Measurements from ENCODE around the gene CCDC182.
A peak's percentile ranks its signal among the peaks of the same experiment; 100 is the strongest.

Gene CCDC182

DNA sequence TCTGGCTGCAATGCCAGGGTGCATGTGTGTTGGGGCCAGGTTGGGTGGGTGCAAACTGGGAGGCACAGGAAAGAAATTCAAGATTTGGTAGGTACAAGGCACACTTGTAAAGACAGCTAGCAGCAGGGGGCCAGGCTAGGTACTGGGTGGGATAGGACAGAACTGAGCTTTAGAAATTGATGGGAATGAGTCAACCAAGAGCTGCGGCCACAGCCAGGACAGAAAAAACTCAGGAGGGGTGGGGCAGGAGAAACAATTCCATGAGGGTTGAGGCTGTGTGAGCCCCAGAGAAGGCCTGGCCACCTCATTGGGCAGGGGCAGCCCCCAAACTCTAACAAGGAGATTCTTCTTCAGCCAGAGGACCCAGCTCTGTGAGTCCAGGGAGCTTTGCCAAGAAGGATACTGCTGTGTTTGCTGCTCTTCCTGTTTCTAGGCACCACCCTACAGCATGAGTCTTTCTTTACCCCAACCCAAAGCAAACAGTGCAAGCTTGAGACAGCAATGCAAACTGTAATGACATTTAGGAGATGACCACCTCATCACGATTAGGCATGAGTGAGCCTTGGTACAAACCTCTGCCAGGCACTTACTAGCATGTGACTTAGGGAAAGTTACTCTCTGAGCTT is 21.3 kb upstream of the CCDC182 start:
- Mint-ChIP-seq H3K9me3 (no peaks in the 10 kb centered on the region), H3K27me3 (peaks cover 23% of the 10 kb centered on the region), H3K4me3 (no peak overlapping the region), H3K27ac (no peak overlapping the region), H3K4me1 (no peaks in the 10 kb centered on the region)
- DNase-seq (no peak), ATAC-seq (no peak)

DNA sequence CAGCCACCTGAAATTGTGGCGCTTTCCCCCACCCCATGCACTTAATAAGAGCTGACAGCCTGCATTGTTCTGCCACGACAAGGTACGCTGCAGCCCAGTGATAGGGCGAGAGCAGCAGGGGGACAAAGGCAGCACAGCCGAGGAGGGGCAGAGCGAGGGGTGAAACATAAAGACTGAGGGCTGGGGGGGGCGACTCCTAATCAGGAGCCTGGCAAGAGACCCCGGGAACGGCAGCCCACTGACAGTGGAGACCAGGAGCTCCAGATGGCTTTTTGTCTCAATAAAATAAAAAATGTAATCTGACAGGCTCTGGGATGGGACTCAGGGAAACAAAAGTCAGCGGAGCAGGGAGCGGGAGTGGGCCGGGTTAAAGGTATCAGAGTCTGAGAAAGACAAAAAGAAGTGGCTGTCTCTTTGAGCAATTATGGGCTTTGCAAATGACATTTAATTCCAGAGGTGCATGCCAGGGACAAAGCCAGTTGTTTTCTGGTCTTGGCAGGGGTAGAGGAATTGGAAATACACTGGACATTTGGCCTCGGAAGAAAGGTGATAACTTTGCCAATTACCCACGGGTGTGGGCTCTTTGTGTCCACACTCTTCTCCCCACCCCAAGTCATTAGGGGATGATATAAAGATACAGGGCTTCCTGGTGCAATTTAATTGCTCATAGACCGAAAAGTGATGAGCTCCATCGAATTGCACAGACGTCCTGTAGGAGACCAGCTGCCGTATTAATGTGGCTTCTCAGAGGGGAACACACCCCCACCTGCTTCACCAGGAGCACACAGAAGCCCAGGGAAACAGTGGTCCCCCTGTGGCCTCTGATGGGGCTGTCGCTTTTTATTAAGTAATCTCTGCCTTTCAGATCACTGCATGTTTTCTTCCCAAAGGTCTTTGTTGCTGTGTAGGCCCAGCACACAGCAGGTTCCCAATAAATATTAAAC is 17.6 kb upstream of the CCDC182 start:
- H3K27ac Mint-ChIP-seq, result no peak overlapping the region
- ATAC-seq, result no peak
- H3K4me1 Mint-ChIP-seq, result no peaks in the 10 kb centered on the region
- peaks cover 11% of the 10 kb centered on the region for H3K27me3 Mint-ChIP-seq
- no peak for DNase-seq
- H3K4me3 Mint-ChIP-seq, result no peak overlapping the region
- no peaks in the 10 kb centered on the region for H3K9me3 Mint-ChIP-seq

DNA sequence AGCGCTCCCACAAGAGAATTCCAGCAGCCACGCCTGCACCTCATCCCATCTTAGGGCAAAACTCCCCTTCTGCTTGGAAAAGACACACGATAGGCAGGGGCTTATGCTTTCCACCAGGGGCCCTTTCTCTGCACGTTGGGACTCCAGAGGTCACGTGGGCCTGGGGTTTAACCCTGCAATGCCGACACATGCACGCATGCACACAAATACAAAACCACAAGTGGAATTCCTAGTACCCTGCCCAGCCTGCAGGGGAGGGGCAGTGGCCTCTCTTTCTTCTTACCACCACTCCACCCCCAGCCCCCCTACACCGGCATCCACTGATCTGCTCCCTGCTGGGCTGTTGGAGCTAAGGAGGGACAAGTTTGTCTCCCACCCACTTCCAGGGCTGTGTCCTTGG is 16.8 kb upstream of the CCDC182 start:
- Mint-ChIP-seq H3K27me3 (peaks cover 11% of the 10 kb centered on the region), H3K4me3 (no peak overlapping the region), H3K27ac (no peak overlapping the region), H3K4me1 (no peaks in the 10 kb centered on the region), H3K9me3 (no peaks in the 10 kb centered on the region)
- DNase-seq, result no peak
- no peak for ATAC-seq

DNA sequence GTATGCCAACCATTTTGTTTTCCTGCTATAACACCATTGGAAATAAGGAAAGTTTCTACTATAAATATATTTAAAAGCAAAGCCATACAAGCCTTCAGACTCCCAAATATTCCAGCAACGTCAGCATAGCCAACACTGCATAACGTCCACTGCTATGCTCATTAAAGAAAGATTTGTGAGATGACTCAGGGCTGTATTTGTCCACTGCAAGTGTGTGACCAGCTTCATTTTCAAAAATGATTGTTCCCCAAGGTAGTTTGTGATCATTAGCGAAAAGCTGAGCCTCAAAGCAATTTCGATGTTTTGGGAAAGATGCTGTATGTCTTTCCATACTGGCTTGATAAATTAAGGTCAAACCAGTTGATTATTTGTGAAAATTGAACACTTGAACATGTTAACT is 14.9 kb upstream of the CCDC182 start:
- no peak for DNase-seq
- Mint-ChIP-seq H3K4me3 (no peak overlapping the region), H3K27ac (no peak overlapping the region), H3K9me3 (no peaks in the 10 kb centered on the region), H3K4me1 (no peaks in the 10 kb centered on the region), H3K27me3 (peaks cover 11% of the 10 kb centered on the region)
- ATAC-seq, result no peak

GRCh38 chr17:57758654-57759053 is 13.6 kb upstream of the CCDC182 start:
- DNase-seq, result no peak
- no peak for ATAC-seq
- no peak overlapping the region for H3K27ac Mint-ChIP-seq
- peaks cover 11% of the 10 kb centered on the region for H3K27me3 Mint-ChIP-seq
- no peaks in the 10 kb centered on the region for H3K4me1 Mint-ChIP-seq
- H3K9me3 Mint-ChIP-seq, result no peaks in the 10 kb centered on the region
- H3K4me3 Mint-ChIP-seq, result no peak overlapping the region

DNA sequence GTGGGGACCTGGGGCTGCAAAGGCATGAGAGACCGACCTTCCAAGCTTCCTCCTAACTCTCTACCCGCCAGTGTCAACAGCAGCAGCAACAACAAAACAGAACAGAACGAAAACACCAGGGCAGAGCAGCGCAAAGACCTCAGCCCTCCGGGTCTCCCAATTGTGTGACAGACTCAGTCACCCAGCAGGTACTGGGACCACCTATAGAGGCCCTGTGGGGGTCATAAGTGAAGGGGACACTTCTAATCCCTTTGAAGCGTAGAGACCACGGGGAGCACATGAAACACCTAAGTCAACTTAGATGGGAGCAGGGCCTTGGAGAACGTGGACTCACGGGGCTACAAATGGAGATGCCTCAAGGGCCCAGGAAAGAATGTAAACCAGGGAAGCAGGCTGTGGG is 12.6 kb upstream of the CCDC182 start:
- Mint-ChIP-seq H3K27ac (no peak overlapping the region), H3K27me3 (peaks cover 10% of the 10 kb centered on the region), H3K9me3 (no peaks in the 10 kb centered on the region), H3K4me3 (no peak overlapping the region), H3K4me1 (no peaks in the 10 kb centered on the region)
- DNase-seq, result no peak
- ATAC-seq, result no peak

GRCh38 chr17:57756951-57757350 is 11.9 kb upstream of the CCDC182 start:
- H3K27ac Mint-ChIP-seq, result no peak overlapping the region
- H3K4me3 Mint-ChIP-seq, result no peak overlapping the region
- no peak for ATAC-seq
- no peak for DNase-seq
- H3K9me3 Mint-ChIP-seq, result no peaks in the 10 kb centered on the region
- peaks cover 3% of the 10 kb centered on the region for H3K27me3 Mint-ChIP-seq
- H3K4me1 Mint-ChIP-seq, result no peaks in the 10 kb centered on the region

DNA sequence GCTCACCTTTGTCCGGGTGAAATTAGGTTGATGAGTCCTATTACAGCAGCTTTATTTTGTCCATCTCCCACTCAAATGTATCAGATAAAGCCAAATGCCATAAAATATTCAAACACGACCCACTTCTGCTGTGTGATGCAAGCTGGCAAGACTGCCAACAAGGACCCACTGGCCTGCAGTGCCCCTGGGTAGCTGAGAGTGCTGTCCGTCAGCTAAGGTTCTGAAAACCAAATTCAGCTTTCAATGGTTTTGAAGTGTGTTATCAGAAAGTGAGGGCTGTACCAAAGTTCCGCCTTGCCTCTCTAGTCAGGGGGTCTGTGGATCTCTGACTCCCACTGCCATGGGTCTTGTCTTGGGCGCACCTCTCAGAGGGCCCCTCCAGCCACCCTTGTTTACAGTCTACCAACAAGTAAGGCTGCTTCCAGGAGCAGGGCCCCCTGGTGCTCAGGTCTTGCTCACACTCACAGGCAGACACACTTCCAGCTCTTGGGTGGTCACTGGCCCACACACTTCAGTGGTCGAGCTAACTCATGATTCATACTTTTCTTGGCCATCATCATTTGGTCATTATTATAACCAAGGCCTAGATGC is 10.5 kb upstream of the CCDC182 start:
- no peak overlapping the region for H3K4me3 Mint-ChIP-seq
- H3K27me3 Mint-ChIP-seq, result no peaks in the 10 kb centered on the region
- DNase-seq (no peak), ATAC-seq (no peak)
- no peaks in the 10 kb centered on the region for H3K9me3 Mint-ChIP-seq
- H3K4me1 Mint-ChIP-seq, result peaks cover 2% of the 10 kb centered on the region
- no peak overlapping the region for H3K27ac Mint-ChIP-seq

- Mint-ChIP-seq H3K9me3 (no peaks in the 10 kb centered on the region), H3K27me3 (no peaks in the 10 kb centered on the region), H3K27ac (no peak overlapping the region), H3K4me1 (peaks cover 18% of the 10 kb centered on the region), H3K4me3 (no peak overlapping the region)
- DNase-seq (no peak), ATAC-seq (no peak)
These were observed 7.2 kb upstream of the CCDC182 start for GRCh38 chr17:57752031-57752905.

GRCh38 chr17:57751348-57751971 is 6.4 kb upstream of the CCDC182 start:
- DNase-seq (no peak), ATAC-seq (no peak)
- Mint-ChIP-seq H3K4me3 (no peak overlapping the region), H3K27me3 (no peaks in the 10 kb centered on the region), H3K4me1 (peaks cover 19% of the 10 kb centered on the region), H3K9me3 (no peaks in the 10 kb centered on the region), H3K27ac (no peak overlapping the region)

GRCh38 chr17:57750895-57751294 is 5.8 kb upstream of the CCDC182 start:
- Mint-ChIP-seq H3K27ac (no peak overlapping the region), H3K4me3 (no peak overlapping the region), H3K4me1 (peaks cover 19% of the 10 kb centered on the region), H3K27me3 (no peaks in the 10 kb centered on the region), H3K9me3 (no peaks in the 10 kb centered on the region)
- DNase-seq (no peak), ATAC-seq (no peak)

DNA sequence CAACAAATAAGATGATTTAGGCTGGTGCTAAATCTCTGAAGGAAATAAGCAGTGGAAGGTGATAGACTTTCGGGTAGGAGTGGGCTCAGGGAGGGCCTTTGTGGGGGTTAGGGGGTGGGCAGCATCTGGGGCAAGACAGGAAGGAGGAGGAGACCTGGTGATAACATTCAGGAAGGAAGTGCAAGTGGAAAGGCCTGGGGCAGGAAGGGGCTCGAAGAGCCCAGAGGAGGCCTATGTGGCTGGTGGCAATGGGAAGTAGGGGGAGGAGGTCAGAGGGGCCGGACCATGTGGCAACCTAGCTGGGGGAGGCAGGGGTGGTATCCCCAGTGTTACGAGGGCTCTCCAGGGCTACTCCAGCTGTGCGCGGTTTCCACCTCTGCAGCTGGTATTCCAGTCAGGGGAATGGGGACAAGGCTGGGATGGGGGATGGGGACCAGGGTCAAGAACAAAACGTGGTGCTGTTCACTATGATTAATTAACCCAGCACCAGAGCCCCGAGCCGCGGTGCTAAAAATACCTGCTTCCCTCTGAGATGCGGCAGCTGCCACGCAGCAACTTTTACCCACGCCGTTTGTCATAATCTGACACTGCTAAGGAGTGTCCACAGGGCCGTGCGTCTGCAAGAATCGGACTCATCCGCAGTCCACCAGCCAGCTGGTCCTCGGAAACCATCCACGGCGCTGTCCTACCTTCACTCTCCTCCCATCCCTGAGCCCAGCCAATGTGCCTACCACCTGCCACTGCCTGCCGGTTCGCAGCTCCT is 5.2 kb upstream of the CCDC182 start:
- no peak for ATAC-seq
- Mint-ChIP-seq H3K9me3 (no peaks in the 10 kb centered on the region), H3K4me1 (peaks cover 19% of the 10 kb centered on the region), H3K4me3 (no peak overlapping the region), H3K27ac (peak overlapping the region in 1 of 2 donors; percentile 23), H3K27me3 (no peaks in the 10 kb centered on the region)
- DNase-seq, result no peak

DNA sequence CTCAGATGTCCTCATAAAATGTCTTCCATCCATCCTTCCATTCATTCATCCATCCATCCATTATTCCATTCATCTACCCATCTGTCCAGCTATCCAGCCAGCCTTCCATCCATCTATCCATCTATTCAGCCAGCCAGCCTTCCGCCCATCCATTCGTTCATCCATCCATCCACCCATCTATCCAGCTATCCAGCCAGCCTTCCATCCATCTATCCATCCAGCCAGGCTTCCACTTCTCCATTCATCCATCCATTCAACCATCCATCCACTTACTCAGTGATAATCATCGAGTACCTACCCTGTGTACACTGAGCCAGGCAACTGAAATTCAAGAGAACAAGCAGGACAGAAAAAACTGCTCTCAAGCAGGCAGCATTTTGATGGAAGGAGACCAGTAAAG is 4.6 kb upstream of the CCDC182 start:
- no peak for ATAC-seq
- Mint-ChIP-seq H3K27ac (peak overlapping the region in 1 of 2 donors; percentile 23), H3K4me1 (peaks cover 19% of the 10 kb centered on the region), H3K4me3 (no peak overlapping the region), H3K27me3 (no peaks in the 10 kb centered on the region), H3K9me3 (no peaks in the 10 kb centered on the region)
- no peak for DNase-seq

DNA sequence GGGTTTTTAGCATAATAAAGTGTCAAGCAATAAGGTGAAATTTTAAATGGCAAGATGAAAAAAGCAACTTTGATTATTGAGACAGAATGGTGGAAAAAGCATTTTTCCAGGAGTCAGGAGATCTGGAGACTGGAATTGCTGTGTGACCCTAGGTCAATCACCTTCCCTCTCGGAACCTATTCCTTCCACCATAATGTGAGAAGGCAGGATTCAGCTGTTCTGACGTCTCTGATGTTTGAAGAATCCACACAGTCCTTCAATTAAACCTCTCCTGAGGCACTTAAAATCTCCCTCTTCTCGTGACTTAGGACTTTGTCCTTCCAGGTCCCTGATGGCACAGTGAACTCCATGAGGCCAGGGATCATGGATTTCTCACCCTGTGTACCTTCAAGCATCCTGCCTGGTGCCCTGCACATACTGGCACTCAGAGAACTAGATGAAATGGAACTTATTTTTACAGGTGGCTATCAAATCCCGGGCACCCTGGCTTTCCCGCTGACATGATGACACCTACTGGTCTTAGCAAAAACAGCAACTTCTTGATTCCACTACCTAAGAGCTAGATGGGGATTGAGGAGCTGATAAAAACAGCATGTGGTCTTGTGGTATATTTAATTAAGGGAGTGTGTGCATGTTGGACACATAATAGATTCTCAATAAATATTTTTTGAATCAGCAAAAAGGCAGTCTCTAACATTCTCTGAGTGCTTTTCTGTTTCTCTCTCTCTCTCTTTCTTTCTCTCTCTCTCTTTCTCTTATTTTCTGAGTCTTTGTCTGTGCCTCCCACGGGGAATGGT is 2.3 kb upstream of the CCDC182 start:
- Mint-ChIP-seq H3K4me3 (no peak overlapping the region), H3K27ac (peak overlapping the region in 1 of 2 donors; percentile 44), H3K4me1 (peaks cover 19% of the 10 kb centered on the region), H3K9me3 (no peaks in the 10 kb centered on the region), H3K27me3 (no peaks in the 10 kb centered on the region)
- ATAC-seq (peak; percentile 80), DNase-seq (peak; percentile 33 to 38)
